Activated T-helper 1 cell treated with anti-CD3 and anti-CD28 coated beads, Interleukin-12 subunit alpha, Interleukin-12 subunit beta, Interleukin-2, Interleukin-4 antibody, amounts not matched to agents 30 ng/mL and 10 ng/mL and 1 ng/mL, durations not matched to agents 14 hours and 24 hours and 36 hours (primary cell): ENCODE measurements around the gene PRRX2. TPM values are rescaled to one million over a fixed set of nuclear protein-coding genes. Genes with fewer than 3 reads are reported as not detected.
A peak's percentile ranks its signal among the peaks of the same experiment; 100 is the strongest.

Experiments used
- DNase-seq: peaks from one replicate; pipeline ENCODE4 v3.0.0; 2021; ENCODE audit warnings: low spot score
- H3K27ac Mint-ChIP-seq: one replicate; pipeline ENCODE4 v1.8.0; 2021; ENCODE audit warnings: mild to moderate bottlenecking, mixed read lengths
- H3K27me3 Mint-ChIP-seq: one replicate; pipeline ENCODE4 v1.8.0; 2022; ENCODE audit warnings: mild to moderate bottlenecking, moderate library complexity, mixed read lengths; ENCODE audit not compliant: insufficient read depth
- H3K36me3 Mint-ChIP-seq: one replicate; pipeline ENCODE4 v1.8.0; 2021; ENCODE audit warnings: low read depth, mixed read lengths
- H3K4me1 Mint-ChIP-seq: one replicate; pipeline ENCODE4 v1.8.0; 2021; ENCODE audit warnings: low read depth, mixed read lengths
- H3K4me3 Mint-ChIP-seq: one replicate; pipeline ENCODE4 v1.8.0; 2021; ENCODE audit warnings: mild to moderate bottlenecking, moderate library complexity, mixed read lengths
- H3K9me3 Mint-ChIP-seq: one replicate; pipeline ENCODE4 v1.8.0; 2021; ENCODE audit warnings: mixed read lengths
- intact Hi-C: fragments of 100-400 bp; cut with micrococcal nuclease; formaldehyde crosslinking; loops from one replicate; pipeline ENCODE4 v1.15.1; 2024
- total RNA-seq: library from RNA; stranded (reverse); gene quantifications from 2 replicates; pipeline ENCODE4 v1.2.3, GENCODE V29; 2022

PRRX2 gene
- total RNA-seq, 1 donor from 2014 or later = 7.8 TPM

DNA sequence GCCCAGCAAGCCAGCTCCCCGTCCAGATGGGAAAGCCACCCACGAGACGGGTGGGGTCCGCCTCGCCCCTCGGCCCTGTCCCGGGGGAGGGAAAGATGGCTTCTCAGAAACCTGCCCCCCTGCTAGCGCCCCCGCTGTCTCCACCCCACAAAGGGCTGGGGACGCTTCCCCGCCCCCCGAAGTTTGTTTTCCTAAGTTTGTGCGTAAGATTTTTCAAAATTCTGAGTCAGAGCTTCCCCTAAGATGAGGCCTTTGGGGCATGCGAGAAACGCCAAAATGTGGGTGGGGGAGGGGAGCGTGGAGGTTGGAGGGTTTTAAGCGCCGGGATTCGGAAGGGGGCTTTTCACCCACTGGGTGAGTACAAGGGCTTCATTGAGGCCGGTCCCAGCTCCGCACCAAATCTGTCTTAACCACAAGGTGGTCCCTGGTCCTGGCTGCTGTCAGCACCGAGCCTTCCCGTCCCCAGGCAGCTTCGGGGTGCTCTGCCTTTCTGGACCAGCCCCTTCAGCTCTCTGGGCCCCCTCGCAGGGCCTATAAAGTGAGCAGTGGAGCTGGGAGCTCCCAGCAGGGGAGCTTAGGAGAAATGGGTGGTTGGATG, 32.3 kb downstream of the PRRX2 start:
- no peaks in the 10 kb centered on the region for H3K36me3 Mint-ChIP-seq
- DNase-seq = no peak
- H3K4me3 Mint-ChIP-seq = peak overlapping the region; percentile 42
- peaks cover 25% of the 10 kb centered on the region for H3K27me3 Mint-ChIP-seq
- no peaks in the 10 kb centered on the region for H3K9me3 Mint-ChIP-seq
- H3K27ac Mint-ChIP-seq = peak overlapping the region; percentile 67
- intact Hi-C loops = loop anchor here (5.0 kb wide), 1 partner anchor 55 kb away; the partner anchor contains the start of gene ASB6
- H3K4me1 Mint-ChIP-seq = no peaks in the 10 kb centered on the region

- no peak overlapping the region for H3K27ac Mint-ChIP-seq
- DNase-seq = no peak
- peak overlapping the region; percentile 19 for H3K4me3 Mint-ChIP-seq
- H3K27me3 Mint-ChIP-seq = peaks cover 25% of the 10 kb centered on the region
- H3K9me3 Mint-ChIP-seq = no peaks in the 10 kb centered on the region
- no peaks in the 10 kb centered on the region for H3K4me1 Mint-ChIP-seq
- no peaks in the 10 kb centered on the region for H3K36me3 Mint-ChIP-seq
- intact Hi-C loops = loop anchor here (5.0 kb wide), 1 partner anchor 56 kb away; the partner anchor contains the start of gene ASB6
Observed at GRCh38 chr9:129698254-129698757, 32.9 kb downstream of the PRRX2 start.

DNA sequence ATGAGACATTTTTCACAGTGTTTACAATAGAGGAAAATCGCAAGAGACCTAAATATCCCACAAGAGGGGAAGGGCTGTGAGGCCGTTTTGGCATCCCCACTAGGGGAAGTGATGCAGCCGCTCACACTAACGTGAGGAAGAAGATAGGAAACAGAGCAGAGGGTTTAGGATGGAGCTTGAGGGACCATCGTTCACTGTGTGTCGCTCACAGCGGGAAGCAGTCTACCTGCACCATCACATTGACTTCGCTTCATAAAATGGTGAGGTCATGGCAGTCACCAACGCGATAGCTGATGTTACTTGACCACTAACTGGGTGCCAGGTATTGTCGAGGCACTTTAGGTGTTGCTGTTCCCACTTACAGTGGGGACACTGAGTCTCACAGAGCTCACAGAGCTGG, 35.6 kb downstream of the PRRX2 start:
- DNase-seq = no peak
- no peaks in the 10 kb centered on the region for H3K4me1 Mint-ChIP-seq
- H3K9me3 Mint-ChIP-seq = no peaks in the 10 kb centered on the region
- H3K27ac Mint-ChIP-seq = no peak overlapping the region
- intact Hi-C loops = no loop called here
- peaks cover 14% of the 10 kb centered on the region for H3K27me3 Mint-ChIP-seq
- H3K4me3 Mint-ChIP-seq = no peak overlapping the region
- H3K36me3 Mint-ChIP-seq = no peaks in the 10 kb centered on the region

GRCh38 chr9:129701549-129701948, 36.1 kb downstream of the PRRX2 start:
- Mint-ChIP-seq H3K27me3 (peaks cover 11% of the 10 kb centered on the region), H3K27ac (no peak overlapping the region), H3K36me3 (no peaks in the 10 kb centered on the region), H3K4me3 (no peak overlapping the region), H3K4me1 (no peaks in the 10 kb centered on the region), H3K9me3 (no peaks in the 10 kb centered on the region)
- intact Hi-C loops = no loop called here
- DNase-seq = no peak

GRCh38 chr9:129702589-129703520, 37.4 kb downstream of the PRRX2 start:
- no peaks in the 10 kb centered on the region for H3K36me3 Mint-ChIP-seq
- intact Hi-C loops = no loop called here
- no peaks in the 10 kb centered on the region for H3K9me3 Mint-ChIP-seq
- no peak overlapping the region for H3K27ac Mint-ChIP-seq
- no peak overlapping the region for H3K4me3 Mint-ChIP-seq
- no peaks in the 10 kb centered on the region for H3K4me1 Mint-ChIP-seq
- no peak for DNase-seq
- H3K27me3 Mint-ChIP-seq = peaks cover 6% of the 10 kb centered on the region

DNA sequence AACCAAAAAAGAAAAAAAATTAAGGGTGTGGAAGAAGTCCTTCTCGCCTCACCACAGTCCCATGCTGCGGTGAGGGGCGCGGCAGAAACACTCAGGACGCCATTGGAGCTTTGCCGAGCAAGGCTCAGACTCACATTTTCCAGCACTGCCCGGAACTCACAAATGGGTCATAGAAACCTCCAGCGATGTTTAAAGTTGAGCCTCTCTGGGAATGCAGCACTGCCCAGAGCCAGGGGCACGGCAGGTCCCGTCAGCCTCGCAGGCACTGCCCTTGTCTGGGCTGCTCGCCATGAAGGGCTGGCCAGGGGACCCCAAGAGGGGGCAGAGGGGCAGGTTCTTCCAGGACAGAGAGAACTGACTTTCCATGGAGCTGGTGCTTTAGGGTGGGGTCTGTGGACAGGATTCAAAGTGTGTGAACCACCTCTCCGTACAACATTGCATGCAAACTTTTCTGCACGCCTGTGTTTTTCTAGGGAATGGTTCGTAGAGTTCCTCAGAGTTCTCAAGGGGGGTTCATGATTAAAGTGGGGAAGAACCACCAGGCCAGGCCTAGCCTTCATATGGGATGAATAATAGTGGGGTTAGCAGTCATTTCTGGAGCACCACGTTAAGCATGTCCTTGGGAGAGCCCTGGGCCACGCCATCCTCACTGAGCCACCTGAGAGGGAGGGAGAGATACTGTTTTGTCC, 38.4 kb downstream of the PRRX2 start:
- intact Hi-C loops = no loop called here
- no peaks in the 10 kb centered on the region for H3K4me1 Mint-ChIP-seq

GRCh38 chr9:129704807-129705206, 39.4 kb downstream of the PRRX2 start:
- intact Hi-C loops = no loop called here
- Mint-ChIP-seq H3K4me3 (no peak overlapping the region), H3K9me3 (no peaks in the 10 kb centered on the region), H3K4me1 (no peaks in the 10 kb centered on the region), H3K27me3 (peaks cover 6% of the 10 kb centered on the region), H3K36me3 (no peaks in the 10 kb centered on the region), H3K27ac (no peak overlapping the region)
- DNase-seq = no peak

More for the DNA sequence above, 38.4 kb downstream of the PRRX2 start:
- Mint-ChIP-seq H3K9me3 (no peaks in the 10 kb centered on the region), H3K4me3 (no peak overlapping the region), H3K27me3 (peaks cover 6% of the 10 kb centered on the region), H3K27ac (no peak overlapping the region), H3K36me3 (no peaks in the 10 kb centered on the region)
- no peak for DNase-seq

- Mint-ChIP-seq H3K27ac (peak overlapping the region; percentile 23), H3K4me1 (peaks cover 16% of the 10 kb centered on the region), H3K27me3 (no peaks in the 10 kb centered on the region), H3K36me3 (no peaks in the 10 kb centered on the region), H3K9me3 (no peaks in the 10 kb centered on the region), H3K4me3 (no peak overlapping the region)
- intact Hi-C loops = no loop called here
- DNase-seq = no peak
Observed at GRCh38 chr9:129708793-129709192, 43.3 kb downstream of the PRRX2 start.

DNA sequence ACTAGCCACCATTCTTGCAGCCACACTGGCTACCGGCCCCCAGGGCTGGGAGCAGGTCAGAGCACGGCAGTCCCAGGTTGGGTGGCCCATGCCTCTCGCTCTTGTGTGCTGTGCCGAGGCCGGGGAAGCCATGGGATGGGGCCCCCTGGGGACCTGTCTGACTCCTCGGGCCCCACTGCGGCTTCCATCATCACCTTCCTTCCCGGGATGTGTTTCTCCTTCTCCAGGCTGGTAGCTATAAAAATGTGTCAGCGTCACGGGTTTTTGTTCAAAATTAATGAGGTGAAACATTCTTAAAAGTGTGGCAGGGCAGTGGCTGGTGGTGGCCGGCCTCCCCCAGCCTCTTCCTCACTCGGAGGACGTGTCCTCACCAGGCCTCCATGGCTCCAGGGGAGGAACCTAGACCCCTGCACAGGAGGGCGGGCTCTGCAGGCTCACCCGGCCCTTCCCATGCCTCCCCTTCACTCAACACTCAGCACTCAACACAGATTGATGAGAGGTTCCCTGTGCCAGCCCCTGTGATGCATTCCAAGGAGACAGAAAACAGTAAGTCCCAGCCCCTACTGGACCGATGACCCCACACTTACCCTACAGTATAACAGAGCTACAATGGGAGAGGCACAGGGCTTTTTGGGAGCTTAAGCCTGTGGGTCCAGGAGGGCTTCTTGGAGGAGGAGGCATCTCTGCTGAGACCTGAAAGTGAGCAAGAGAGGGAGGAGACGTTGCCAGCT, 44.2 kb downstream of the PRRX2 start:
- Mint-ChIP-seq H3K4me3 (no peak overlapping the region), H3K4me1 (peaks cover 16% of the 10 kb centered on the region), H3K36me3 (no peaks in the 10 kb centered on the region), H3K9me3 (no peaks in the 10 kb centered on the region), H3K27ac (no peak overlapping the region), H3K27me3 (peaks cover under 1% of the 10 kb centered on the region)
- no peak for DNase-seq
- intact Hi-C loops = no loop called here

- no peak for DNase-seq
- intact Hi-C loops = no loop called here
- no peaks in the 10 kb centered on the region for H3K9me3 Mint-ChIP-seq
- H3K27me3 Mint-ChIP-seq = peaks cover 5% of the 10 kb centered on the region
- H3K36me3 Mint-ChIP-seq = no peaks in the 10 kb centered on the region
- no peak overlapping the region for H3K4me3 Mint-ChIP-seq
- peaks cover 16% of the 10 kb centered on the region for H3K4me1 Mint-ChIP-seq
- no peak overlapping the region for H3K27ac Mint-ChIP-seq
Observed at GRCh38 chr9:129710169-129710453, 44.7 kb downstream of the PRRX2 start.

GRCh38 chr9:129712634-129713401, 47.4 kb downstream of the PRRX2 start:
- Mint-ChIP-seq H3K4me3 (no peak overlapping the region), H3K27ac (no peak overlapping the region), H3K27me3 (peaks cover 12% of the 10 kb centered on the region), H3K36me3 (no peaks in the 10 kb centered on the region), H3K4me1 (peaks cover 16% of the 10 kb centered on the region), H3K9me3 (no peaks in the 10 kb centered on the region)
- DNase-seq = no peak
- intact Hi-C loops = no loop called here

GRCh38 chr9:129713402-129713679, 47.9 kb downstream of the PRRX2 start:
- H3K27me3 Mint-ChIP-seq = peaks cover 13% of the 10 kb centered on the region
- no peak for DNase-seq
- H3K9me3 Mint-ChIP-seq = no peaks in the 10 kb centered on the region
- H3K36me3 Mint-ChIP-seq = no peaks in the 10 kb centered on the region
- no peak overlapping the region for H3K4me3 Mint-ChIP-seq
- no peak overlapping the region for H3K27ac Mint-ChIP-seq
- intact Hi-C loops = no loop called here
- peaks cover 16% of the 10 kb centered on the region for H3K4me1 Mint-ChIP-seq
